ENCODE measurements around the gene PPARA. TPM values are rescaled to one million over a fixed set of nuclear protein-coding genes. Genes with fewer than 3 reads are reported as not detected.

PPARA gene
- total and polyA plus RNA-seq, 2 of the 4 experiments (the other 2 are of a cell fraction) = 3.1 to 7.0 TPM

- 93% methylated on average over 6 of the region's 21 CpGs; no CpG with 5 or more reads in 1 of the 2 experiments for WGBS, 2 experiments (ENCODE audit: extremely low coverage in 2 of 2, insufficient read length in 1 of 2)
- ATAC-seq (ENCODE audit: low read depth) (no peak), DNase-seq (no peak)
- Histone ChIP-seq H2BK120ac (ENCODE audit: low read depth, low read length) (no peak overlapping the region), H4K20me1 (ENCODE audit: insufficient read depth, low read length) (peaks cover 19% of the 10 kb centered on the region), H3K79me1 (ENCODE audit: low read depth in 1 of 2, low read length in 2 of 2) (peaks cover 0 to 22% of the 10 kb centered on the region in 2 experiments; a peak in 3 of 4 replicates), H4K5ac (ENCODE audit: low read depth, low read length) (no peak overlapping the region), H3K14ac (replicated peaks; ENCODE audit: low read depth, low read length) (no peak overlapping the region), H4K8ac (ENCODE audit: low read depth in 2 of 2, low read length in 2 of 2) (no peak overlapping the region), H2BK15ac (ENCODE audit: low read depth, low read length) (no peak overlapping the region), H3K56ac (ENCODE audit: extremely low read depth, insufficient read depth, low read length) (no peak overlapping the region), H2AFZ (replicated peaks; ENCODE audit: low read length, poor library complexity) (no peak overlapping the region), H2BK20ac (ENCODE audit: low read depth, low read length) (no peak overlapping the region), H3K36me3 (ENCODE audit: control insufficient read depth, insufficient read depth, low read length) (peaks cover 47% of the 10 kb centered on the region), H2AK9ac (replicated peaks; ENCODE audit: low read depth, low read length, poor library complexity) (peak overlapping the region; percentile 76), H3K23ac (ENCODE audit: low read depth, low read length) (no peak overlapping the region), H3K27ac (ENCODE audit: insufficient read depth, low read length) (no peak overlapping the region), H2BK5ac (ENCODE audit: low read depth, low read length, poor library complexity, severe bottlenecking) (no peak overlapping the region), H4K91ac (ENCODE audit: insufficient read depth, low read depth, low read length) (no peak overlapping the region), H3K27me3 (ENCODE audit: control insufficient read depth, insufficient read depth, low read length) (no peaks in the 10 kb centered on the region), H2AK5ac (ENCODE audit: low read depth, low read length) (no peak overlapping the region), H3K4me3 (ENCODE audit: insufficient read depth, low read depth, low read length) (no peak overlapping the region), H3K4me2 (ENCODE audit: low read depth, low read length) (no peak overlapping the region), H3K4me1 (ENCODE audit: control insufficient read depth, insufficient read depth, low read length) (peaks cover 19% of the 10 kb centered on the region), H3K4ac (ENCODE audit: low read depth, low read length) (no peak overlapping the region), H3K9ac (ENCODE audit: low read depth, low read length) (no peak overlapping the region), H3K9me1 (ENCODE audit: insufficient read depth, low read length) (peaks cover 1% of the 10 kb centered on the region; the same call in 1 of the 2 replicates), H3K9me3 (ENCODE audit: control insufficient read depth, insufficient read depth, low read length) (no peaks in the 10 kb centered on the region), H3K18ac (ENCODE audit: low read depth, low read length) (no peak overlapping the region)
- no TSS peak for BruUV-seq (replicated peaks)
- dilution Hi-C loops (cut with HindIII; ENCODE audit: low sequenced_read_pairs, unreplicated experiment) = no loop called here
- ChIA-PET CTCF (interaction anchor here (4.0 kb wide), 1 partner anchor 108 kb away, joined by 24 read pairs; no protein-coding TSS in a partner anchor), POLR2A (ENCODE audit: unreplicated experiment) (interaction anchor here (0.5 kb wide), 1 partner anchor 173 kb away, joined by 8 read pairs; no protein-coding TSS in a partner anchor)
- intact Hi-C loops (cut with micrococcal nuclease) = no loop called here
- in situ Hi-C loops (cut with MboI; ENCODE audit: low sequenced_read_pairs) = no loop called here
- TF ChIP-seq CEBPB (IDR thresholded peaks at IDR 0.05; ENCODE audit: low read depth, low read length) (no peak), NFE2L2 (IDR thresholded peaks at IDR 0.05; ENCODE audit: low read depth, low read length) (no peak), ELK1 (IDR thresholded peaks at IDR 0.05; ENCODE audit: borderline replicate concordance, low read depth, low read length) (no peak), BHLHE40 (IDR thresholded peaks at IDR 0.05; ENCODE audit: low read depth, low read length) (no peak), RFX5 (IDR thresholded peaks at IDR 0.05; ENCODE audit: low read depth, low read length) (no peak), MAFK (IDR thresholded peaks at IDR 0.05; ENCODE audit: low read depth, low read length) (no peak), CTCF (conservative IDR thresholded peaks at IDR 0.05; ENCODE audit: low read depth, low read length) (no peak), CHD1 (IDR thresholded peaks at IDR 0.05; ENCODE audit: low read depth, low read length) (no peak), SMC3 (IDR thresholded peaks at IDR 0.05; ENCODE audit: low read depth, low read length) (no peak), RCOR1 (IDR thresholded peaks at IDR 0.05; ENCODE audit: insufficient replicate concordance, low read length) (no peak), RAD21 (IDR thresholded peaks at IDR 0.05; ENCODE audit: low read length) (no peak), USF2 (IDR thresholded peaks at IDR 0.05; ENCODE audit: low read depth, low read length) (no peak), POLR2A (IDR thresholded peaks at IDR 0.05; ENCODE audit: low read depth, low read length) (no peak)
These were observed 36.3 kb upstream of the PPARA start for GRCh38 chr22:46113910-46114517.

Measured in IMR-90 (cell line).